OCI-LY1 (cell line): ENCODE measurements around the gene RASSF10.

Experiments
- EZH2 ChIP-seq: fragments of 200-600 bp; sonication (generic), shearing (Covaris generic); IDR thresholded peaks from 2 replicates; pipeline ENCODE4 v1.8.0; 2017; ENCODE audit warnings: borderline replicate concordance, mixed run types, mild to moderate bottlenecking, antibody characterized with exemption, low read length, moderate library complexity, mixed read lengths
- TF ChIP-seq, protein P1 (sequence below): fragments of 200-600 bp; sonication (generic), shearing (Covaris generic); IDR thresholded peaks from 2 replicates; pipeline ENCODE4 v1.5.1; 2017; ENCODE audit warnings: mild to moderate bottlenecking, antibody characterized with exemption, low read length, moderate library complexity, mixed read lengths

DNA sequence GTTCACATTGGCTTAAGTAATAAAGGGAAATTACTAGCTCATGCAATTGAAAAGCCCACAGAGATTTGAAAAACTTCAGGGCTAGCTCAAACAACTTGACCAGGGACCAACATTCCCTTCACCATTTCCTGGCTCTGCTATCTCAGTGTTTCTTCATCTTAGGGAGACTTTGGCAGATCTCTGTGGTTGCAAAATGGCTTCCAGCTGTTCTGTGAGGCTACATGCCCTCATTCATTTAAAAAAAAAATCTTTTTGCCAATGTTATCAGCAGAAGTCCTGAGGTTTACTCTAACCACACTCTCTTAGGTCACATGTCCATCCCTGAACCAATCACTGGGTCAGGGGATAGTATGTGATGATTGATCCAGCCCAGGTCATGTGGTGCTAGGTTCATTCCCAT lies 13.9 kb upstream of the RASSF10 start:
- TF ChIP-seq, protein P1, sequence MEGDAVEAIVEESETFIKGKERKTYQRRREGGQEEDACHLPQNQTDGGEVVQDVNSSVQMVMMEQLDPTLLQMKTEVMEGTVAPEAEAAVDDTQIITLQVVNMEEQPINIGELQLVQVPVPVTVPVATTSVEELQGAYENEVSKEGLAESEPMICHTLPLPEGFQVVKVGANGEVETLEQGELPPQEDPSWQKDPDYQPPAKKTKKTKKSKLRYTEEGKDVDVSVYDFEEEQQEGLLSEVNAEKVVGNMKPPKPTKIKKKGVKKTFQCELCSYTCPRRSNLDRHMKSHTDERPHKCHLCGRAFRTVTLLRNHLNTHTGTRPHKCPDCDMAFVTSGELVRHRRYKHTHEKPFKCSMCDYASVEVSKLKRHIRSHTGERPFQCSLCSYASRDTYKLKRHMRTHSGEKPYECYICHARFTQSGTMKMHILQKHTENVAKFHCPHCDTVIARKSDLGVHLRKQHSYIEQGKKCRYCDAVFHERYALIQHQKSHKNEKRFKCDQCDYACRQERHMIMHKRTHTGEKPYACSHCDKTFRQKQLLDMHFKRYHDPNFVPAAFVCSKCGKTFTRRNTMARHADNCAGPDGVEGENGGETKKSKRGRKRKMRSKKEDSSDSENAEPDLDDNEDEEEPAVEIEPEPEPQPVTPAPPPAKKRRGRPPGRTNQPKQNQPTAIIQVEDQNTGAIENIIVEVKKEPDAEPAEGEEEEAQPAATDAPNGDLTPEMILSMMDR = no peak
- no peak for TF ChIP-seq EZH2
